Muscle of arm (tissue), 12 donors: ENCODE data around the gene MEF2A. TPM values are rescaled to one million over a fixed set of nuclear protein-coding genes. Genes with fewer than 3 reads are reported as not detected.
A peak's percentile ranks its signal among the peaks of the same experiment; 100 is the strongest.
"Not testable (repeated sequence)": the region's sequence is repeated elsewhere in the genome, so short reads cannot be mapped to it uniquely, and the experiment has no call there.

Source experiments
- DNase-seq: peaks from one replicate; pipeline ENCODE4 v3.0.0-alpha.2; 2013
- polyA plus RNA-seq, 12 donors: library from polyadenylated mRNA; unstranded; fragments of 120-200 nt; gene quantifications; one replicate each; pipeline ENCODE4 v1.2.1, GENCODE V29; 2013; ENCODE audit not compliant: insufficient read length in 12 of 12

The MEF2A gene
- polyA plus RNA-seq, 12 donors = 44.0 to 96.2 (median 64.2) TPM; not detected in 1

DNA sequence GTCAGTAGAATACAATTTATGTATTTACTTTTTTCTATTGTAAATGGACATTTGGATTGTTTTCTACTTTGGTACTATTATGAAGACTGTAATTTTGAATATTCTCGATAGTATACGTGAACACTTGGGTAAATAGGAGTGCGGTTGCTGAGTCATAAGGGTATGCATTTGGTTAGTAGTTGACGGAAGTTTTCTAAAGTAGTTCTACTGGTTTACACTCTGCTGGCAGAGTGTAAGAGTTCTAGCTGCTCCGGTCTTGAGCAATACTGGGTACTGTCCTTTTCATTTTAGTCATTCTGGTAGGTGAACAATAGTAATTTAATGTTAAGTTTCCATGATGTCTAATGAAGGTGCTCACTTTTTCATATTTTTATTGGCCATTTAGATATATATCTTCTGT, 70.0 kb downstream of the MEF2A start:
- DNase-seq = no peak

DNA sequence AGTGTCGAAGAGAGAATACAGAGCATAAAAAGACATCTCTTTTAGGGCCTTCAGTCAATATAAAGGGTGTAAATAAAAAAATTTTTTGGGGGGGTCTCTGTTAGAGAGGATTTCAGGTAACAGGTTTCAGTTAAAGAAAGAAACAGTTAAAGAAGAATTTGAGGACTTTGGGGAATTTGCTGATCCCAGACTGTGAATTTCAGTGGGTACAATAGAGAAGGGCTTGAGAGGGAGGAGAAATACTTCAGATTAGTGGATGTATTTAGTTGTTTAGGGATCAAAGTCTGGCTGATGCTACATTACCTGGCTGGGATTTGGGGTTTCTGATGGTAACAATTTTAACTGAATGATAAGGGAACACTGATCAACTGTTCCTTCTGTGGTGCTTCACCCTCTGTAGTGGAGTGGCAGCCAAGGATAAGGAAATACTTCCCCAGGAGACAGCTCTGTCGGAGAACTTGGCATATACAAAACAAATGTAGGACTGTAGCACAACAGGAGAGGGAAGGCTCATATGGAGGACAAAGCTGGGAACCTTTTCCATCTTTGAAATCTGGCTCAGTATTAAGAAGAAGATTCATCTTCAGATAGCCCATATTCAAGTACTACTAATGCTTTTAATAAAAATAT, 79.2 kb downstream of the MEF2A start:
- no peak for DNase-seq

DNA sequence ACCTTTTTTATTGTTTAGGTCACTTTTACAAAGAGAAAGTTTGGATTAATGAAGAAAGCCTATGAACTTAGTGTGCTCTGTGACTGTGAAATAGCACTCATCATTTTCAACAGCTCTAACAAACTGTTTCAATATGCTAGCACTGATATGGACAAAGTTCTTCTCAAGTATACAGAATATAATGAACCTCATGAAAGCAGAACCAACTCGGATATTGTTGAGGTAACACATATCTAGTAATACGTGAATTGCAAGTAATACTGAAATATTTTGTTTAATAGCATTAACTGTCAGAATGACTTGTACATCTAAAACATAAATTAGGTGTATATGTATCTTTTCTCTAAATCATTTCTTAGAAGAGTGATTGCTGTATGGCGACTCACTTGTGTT, 79.8 kb downstream of the MEF2A start:
- DNase-seq = no peak

DNA sequence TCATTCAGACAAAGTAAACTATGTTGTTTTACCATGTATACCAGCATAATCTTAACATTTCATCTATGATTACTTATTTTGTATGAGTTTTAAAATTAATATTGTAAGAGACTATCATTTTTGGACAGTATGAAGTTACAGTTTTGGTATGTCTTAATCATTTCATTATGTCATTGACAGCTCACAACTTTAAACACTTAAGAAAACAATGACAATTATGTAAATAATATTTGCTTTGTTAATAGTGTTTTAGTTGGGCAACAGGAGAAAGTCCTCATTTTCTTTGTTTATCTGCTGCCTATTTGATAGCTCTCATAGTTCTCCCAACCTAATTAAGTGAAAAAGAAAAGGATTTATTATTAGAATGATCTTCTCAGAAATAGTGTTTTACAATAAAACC, 80.2 kb downstream of the MEF2A start:
- no peak for DNase-seq

DNA sequence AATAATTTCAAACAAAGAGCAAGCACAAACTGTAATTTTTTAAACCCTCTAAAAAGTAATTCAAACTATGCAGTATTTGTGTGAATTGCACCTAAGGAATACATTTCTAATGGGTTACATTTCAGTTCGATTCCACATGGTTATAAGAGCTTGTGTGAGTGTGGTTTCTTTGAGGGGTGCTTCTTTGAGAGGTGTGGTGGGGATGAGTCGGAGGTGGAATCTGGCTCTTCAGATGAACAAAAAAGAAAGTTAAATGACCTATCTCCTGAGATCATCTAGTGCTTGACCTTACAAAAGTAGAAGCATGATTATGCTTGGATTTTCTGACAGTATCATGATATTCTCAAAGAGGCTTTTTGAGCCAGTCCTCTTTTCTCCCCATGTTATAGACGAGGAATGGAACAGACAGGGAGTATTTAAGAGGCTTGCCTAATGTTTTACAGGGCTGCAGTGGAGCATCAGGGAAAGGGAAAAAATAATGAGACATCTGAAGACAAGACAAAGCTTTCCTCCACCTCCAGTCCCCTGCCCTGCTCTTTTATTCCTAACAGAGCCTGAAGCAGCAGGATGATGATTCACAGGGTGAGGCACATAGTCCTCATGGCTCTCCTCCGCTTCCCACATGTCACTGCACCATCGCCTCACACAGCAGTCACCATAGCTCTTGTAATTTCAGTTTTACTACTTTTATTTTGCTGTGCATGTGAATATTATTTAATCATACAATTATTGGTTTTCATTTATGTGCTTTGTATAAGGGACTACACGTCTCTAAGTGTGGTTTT, 85.4 kb downstream of the MEF2A start:
- no peak for DNase-seq

DNA sequence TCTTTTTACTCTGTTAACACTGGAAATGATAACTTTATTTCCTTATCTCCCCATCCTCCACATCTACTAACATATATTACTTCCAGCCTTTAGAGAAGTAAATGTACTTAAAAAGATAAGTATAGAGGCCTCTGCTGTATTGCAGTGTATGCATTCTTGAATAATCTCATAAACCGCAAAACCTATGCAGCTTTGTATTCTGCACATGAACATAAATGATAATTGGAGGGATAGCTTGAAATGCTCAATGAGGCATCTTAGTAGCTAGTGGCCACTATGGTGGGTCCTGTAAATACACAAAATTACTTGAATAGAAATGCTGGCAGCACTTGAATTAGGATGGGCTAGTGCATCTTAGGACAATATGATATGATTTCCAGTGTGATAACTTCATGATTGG, 90.4 kb downstream of the MEF2A start:
- no peak for DNase-seq

DNA sequence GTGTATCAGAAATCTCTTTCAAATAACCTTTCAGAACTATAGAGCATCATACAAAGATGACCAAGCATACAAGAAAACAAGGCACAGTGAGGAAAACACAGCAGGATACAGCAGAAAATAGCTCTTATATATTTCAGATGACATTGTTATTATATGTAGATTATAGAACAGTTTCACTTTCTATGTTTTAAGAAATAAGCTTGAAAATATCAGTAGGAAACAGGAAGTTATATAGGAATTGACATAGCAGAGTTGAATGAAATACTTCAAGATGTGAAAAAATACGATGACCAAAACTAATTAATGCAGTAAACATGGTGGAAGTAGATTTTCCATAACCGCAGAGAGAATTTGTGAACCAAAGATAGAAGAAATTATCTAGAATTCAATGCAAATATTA, 92.2 kb downstream of the MEF2A start:
- DNase-seq = no peak

DNA sequence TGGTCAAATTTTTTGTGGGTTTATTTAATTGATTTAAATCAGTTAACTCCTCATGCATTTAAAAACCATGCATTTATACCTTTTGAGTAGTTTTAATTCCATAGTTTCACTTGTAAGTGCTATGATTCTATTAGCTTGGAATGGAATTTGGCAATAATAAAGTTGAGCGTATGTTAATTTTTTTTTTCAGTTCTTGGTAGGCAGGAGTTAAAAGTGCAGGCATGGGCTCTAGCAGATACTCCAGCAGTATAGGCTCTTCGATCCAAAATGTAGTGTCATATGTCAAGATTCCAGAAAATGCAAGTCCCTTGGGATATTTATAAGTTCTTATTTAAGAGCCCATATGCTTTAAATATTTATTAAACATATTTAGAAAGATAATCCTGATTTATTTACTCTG, 97.1 kb downstream of the MEF2A start:
- peak; percentile 43 for DNase-seq

DNA sequence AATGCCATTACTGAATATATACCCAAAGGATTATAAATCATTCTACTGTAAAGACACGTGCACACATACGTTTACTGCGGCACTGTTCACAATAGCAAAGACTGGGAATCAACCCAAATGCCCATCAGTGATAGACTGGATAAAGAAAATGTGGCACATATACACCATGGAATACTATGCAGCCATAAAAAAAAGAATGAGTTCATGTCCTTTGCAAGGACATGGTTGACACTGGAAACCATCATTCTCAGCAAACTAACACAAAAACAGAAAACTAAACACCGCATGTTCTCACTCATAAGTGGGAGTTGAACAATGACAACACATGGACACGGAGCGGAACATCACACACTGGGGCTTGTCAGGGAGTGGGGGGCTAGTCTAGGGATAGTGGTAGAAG, 100.3 kb downstream of the MEF2A start:
- not testable (repeated sequence) for DNase-seq

DNA sequence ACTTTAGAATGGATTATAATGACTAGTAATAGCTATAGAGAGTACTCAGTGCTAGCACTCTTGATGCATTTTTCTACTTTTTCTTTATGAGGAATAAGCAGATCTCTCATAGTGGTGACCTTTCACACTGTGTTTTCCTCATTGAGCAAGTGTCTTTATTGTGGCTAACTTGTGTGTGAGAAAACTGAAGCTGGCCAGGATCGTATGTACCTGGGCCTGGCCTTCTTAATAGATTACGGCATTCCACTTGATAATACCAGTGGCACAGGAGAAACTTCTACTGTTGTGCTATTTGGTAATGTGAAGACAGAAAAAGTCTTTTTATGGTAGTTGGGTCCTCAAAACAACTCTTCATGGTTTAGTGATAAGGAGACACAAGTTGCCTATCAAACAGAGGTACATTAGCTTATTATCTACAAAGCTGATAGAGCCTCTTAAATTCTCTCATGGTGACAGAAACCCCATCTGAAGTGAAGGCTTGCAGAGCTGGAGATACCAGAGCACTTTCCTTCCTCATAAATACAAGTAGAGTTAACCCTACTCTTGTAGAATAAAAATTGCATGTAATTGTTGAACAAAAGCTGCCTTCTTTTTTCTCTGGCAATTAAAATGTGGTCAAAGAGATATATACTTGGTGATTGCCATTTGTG, 102.9 kb downstream of the MEF2A start:
- no peak for DNase-seq

DNA sequence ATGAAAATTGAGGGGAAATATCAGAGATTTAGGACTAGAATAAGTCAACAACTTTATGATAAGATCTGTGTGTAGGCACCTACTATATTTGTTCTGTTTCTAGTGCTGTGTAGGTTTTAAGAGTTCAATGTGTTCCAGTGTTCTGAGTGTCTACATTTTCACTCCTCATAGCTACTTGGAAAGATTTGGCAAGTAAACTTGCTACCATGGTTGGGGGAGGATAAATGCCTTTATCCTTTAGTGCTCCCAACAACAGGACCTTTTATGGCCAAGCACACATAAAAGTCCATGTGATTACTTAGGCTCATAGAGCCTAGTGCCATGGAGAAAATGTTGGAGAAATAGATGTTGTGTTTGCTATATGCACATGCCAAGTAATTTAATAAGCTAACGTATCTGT, 103.5 kb downstream of the MEF2A start:
- no peak for DNase-seq

DNA sequence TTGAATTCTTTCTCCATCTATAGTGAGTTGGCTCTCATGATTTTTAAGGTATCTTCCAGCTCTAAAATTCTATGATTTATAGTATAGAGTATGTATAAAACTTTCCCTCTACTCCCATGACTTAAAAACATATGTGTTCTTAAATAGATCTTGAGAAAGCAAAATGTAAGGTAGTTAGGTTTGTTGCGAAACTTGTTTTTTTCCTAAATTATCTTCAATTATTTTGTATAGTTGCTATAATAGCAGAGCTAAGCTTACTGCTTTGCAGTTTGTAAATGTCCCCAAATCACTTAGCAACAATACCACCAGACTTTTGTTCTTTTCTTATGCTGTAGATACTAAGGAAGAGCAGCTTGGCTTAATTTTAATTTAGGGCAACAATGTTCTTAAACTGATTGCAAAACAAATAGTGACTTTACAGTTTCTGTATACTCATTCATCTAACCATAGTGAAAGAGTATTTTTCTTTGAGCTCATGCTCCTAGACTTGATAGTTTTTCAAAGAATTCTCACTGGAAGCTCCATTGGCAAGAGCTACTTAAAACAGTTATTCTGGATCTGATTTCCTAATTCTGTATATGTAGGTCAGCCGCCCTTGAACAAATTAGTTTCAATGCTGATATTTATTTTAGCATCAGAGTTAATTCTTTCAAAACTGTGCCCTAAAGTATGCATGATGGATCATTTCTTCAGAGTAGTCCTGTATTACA, 106.3 kb downstream of the MEF2A start:
- DNase-seq = no peak

DNA sequence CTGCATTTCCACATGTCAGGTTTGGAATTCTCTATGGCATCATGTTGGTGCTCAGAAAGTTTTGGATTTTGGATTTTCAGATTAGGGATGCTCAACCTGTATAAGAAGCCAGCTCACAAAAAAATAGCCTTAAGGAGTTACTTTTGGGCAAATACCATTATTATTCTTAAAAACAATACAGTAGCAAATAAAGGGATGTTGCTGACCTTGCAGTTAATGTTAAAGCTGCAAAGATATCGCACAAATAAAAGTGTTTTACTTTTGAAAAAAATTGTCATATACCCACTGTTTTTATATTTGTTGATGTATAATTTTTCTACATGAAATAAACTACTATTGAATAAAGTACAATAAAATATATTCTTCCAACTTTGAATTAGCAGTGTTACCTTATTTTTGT, 107.3 kb downstream of the MEF2A start:
- DNase-seq = no peak

DNA sequence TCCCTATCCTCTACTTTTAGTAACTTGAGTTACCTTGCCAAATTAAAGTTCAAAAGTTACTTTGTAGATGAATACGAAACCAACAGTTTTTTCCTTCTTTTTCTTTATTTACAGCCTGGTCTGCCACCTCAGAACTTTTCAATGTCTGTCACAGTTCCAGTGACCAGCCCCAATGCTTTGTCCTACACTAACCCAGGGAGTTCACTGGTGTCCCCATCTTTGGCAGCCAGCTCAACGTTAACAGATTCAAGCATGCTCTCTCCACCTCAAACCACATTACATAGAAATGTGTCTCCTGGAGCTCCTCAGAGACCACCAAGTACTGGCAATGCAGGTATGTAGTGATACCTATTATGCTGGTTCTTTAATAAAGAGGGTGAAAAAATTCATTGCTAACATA, 108.5 kb downstream of the MEF2A start:
- no peak for DNase-seq

DNA sequence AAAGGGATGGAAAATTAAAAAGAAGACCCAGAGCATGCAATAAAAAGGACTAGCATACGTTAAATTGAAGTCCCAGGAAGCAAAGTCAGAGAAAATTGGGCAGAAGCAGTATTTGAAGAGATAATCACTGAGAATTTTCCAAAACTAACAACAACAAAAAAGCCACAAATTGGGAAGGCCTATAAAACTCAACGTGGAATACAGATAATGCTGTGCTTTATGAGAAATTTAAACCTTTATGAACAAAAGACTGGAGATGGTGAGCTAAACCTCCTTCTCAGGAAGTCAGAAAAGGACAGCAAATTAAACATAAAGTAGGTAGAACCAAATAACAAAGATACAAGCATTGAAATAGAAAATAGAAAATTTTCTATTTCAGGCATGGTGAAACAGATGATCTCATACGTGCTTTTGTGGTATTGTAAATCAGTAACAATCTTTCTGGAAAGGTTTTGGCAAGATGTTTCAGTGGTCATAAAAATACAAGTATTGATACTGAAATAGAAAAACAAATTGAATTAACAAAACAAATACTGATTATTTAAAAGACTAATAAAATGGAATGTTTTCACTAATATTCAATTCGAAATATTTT, 111.9 kb downstream of the MEF2A start:
- DNase-seq = no peak

DNA sequence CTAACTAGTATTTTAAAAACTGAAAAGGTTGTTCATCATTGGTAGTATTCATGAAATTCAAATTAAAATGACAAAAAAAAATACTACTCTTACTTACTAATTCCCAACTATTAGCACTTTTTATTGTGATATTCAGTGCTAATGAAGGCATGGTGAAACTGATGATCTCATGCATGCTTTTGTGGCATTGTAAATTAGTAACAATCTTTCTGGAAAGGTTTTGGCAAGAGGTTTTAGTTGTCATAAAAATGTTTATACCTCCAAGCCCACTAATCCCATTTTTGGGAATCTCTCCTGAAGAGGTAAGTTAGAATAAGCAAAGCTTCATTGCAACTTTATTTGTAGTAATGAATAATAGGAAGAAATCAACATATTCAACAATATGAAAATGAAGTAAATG, 114.5 kb downstream of the MEF2A start:
- no peak for DNase-seq

DNA sequence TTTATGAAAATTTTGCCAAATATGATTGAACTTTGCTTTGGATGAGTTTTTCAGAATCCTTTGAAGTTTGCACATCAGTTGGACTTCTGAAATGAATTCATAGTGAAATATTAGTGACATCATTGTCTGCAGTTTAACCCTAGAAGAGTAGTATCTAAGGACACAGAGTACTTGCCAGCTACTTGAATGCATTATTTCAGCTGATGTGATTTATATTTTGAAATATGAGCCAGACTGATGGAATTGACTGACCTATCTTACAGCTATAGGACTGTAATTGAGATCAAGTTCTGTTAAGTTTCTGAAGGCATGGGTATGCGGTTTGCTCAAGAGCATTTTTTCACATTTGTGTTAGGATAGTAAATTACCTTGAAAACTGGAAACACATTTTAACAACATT, 116.2 kb downstream of the MEF2A start:
- DNase-seq = no peak

DNA sequence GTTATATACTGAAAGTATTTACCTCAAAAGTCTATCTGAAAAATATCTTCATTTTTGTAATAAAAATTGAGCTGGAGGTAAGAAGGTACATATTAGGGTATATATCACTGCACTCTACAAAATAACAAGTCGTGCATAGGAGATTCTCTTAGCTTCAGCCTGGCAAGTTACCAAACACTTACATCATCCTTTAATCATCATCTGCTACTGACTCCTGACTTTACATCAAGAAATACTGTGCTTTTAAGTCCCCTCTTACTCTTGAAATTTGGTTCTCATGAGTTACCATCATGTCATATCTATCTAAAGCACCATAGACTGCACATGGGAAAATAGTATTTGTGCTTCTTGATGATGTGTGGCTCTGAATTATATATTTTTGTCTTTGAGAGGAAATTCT, 116.7 kb downstream of the MEF2A start:
- peak; percentile 42 for DNase-seq

DNA sequence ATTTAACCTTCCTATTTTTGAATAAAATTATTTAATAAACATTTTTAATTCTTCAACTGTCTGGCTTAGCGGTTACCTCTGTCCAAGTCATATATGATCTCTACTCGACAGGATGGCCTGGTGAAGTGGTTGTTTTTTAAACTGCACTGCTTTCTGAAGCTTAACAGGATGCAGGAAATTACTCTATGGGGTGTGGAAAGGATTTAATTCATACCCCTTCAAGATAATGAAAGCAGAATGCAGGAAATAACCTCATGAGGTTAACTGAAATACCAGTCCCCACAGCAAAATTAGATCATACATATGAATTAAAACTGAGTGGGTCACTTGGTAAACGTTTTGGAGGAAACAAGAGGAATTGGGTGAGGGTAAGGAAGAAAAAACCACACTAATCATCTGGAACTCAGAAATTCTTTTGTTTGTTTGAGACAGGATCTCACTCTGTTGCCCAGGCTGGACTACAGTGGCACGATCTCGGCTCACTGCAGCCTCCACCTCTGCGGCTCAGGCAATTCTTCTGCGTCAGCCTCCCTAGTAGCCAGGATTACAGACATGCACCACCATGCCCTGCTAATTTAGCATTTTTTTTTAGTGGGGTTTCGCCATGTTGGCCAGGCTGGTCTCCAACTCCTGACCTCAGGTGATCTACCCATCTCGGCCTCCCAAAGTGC, 117.4 kb downstream of the MEF2A start:
- DNase-seq = no peak

DNA sequence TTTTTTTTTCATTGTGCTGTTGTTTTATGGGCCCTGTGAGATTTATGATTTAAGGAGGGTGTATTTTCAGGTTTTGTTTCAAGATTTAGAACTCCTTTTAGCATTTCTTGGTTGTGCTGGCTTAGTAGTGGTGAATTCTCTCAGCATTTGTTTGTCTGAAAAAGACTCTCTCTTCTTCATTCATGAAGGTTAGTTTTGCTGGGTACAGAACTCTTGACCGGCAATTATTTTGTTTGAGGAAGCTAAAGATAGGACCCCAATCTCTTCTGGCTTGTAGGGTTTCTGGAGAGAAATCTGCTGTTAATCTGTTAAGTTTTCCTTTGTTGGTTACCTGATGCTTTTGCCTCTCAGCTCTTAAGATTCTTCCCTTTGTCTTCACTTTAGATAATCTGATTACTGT, 120.5 kb downstream of the MEF2A start:
- no peak for DNase-seq

DNA sequence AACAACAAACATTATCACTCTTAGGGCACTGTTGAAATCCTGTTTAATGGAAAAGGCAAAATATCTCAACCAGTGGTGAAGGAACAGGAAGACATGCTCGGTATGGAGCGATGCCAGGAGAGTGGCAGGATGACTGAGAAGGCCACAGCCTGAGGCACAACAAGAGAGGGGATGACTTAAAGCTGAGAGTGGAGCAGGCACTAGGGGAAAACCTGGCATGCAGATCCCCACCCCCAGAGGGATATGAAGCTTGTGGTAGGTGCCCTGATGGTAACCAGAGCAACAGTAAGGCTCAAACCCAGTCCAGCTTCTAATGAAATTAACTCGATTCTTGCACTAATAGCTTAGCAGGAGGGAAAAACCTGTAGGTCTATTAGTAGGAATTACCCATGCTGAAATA, 127.0 kb downstream of the MEF2A start:
- no peak for DNase-seq

DNA sequence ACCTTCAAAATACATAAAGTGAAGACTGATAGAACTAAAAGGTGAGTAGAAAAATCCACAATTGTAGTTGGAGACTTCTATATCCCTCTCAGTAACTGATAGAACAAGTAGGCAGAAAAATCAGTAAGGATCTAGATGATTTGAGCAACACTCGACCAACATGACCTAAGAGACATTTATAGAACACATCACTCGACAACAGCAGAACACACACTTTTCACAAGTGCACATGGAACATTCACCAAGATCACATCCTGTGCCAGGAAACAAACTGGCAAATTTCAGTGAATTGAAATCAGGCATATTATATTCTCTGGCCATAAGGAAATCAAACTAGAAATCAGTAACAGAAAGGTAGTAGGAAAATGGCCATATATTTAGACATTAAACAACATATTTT, 130.3 kb downstream of the MEF2A start:
- no peak for DNase-seq
